ENCODE measurements around the gene P2RY11.

Gene P2RY11

GRCh38 chr19:10093295-10094186 lies 18.0 kb upstream of the P2RY11 start:
- no peak for DNase-seq

GRCh38 chr19:10095622-10095947 lies 15.9 kb upstream of the P2RY11 start:
- DNase-seq: no peak

DNA sequence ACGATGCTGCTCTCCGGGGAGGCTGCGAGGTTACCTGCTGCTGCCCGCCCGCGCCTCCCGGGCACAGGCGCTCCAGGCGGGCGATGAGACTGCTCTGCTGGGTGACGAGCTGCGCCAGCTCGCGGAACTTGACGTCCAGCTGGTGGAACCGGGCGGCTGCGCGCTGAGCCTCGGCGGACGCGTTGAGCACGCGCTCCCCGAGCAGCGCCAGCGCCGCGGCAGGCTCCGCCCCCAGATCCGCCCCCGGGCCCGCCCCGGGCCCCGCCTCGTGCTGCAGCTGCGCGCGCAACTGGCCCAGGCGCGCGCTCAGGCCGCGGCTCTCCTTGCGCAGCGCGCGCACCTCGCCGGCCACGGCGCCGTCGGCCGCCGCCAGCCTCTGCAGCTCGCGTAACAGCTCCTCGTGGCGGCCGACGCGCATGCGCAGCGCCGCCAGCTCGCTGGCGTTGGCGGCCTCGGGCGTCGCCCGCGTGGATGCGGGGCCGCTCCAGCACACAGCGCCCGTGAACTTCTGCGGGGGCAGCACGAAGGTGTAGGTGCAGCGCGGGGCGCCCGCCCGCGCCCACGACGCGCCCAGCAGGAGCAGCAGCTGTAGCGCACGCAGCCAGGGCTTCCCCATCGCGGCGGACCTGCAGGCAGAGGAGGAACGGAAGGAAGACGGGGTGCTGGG lies 15.4 kb upstream of the P2RY11 start:
- peak; percentile 37 for DNase-seq

GRCh38 chr19:10096615-10096963 lies 14.9 kb upstream of the P2RY11 start:
- DNase-seq: no peak

DNA sequence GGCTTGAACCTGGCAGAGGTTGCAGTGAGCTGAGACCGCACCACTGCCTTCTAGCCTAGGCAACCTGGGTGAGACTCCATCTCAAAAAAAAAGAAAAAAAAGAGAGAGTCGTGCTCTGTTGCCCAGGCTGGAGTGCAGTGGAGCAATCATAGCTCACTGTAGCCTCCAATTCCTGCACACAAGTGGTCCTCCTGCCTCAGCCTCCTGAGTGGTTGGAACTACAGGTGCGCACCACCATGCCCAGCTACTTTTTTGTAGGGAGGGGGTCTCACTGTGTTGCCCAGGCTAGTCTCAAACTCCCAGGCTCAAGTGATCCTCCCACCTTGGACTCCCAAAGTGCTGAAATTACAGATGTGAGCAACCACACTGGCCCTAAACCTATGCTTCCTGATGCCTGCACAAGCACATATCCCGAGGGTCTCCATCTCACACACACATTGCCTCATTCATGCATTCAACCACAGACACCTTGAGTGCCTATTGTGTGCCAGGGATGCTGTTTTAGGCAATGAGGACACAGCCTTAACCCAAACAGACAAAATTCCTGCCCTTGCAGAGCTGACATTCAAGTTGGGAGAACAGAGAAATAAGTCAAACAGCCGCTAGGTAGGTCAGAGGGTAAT lies 11.2 kb upstream of the P2RY11 start:
- DNase-seq: no peak

DNA sequence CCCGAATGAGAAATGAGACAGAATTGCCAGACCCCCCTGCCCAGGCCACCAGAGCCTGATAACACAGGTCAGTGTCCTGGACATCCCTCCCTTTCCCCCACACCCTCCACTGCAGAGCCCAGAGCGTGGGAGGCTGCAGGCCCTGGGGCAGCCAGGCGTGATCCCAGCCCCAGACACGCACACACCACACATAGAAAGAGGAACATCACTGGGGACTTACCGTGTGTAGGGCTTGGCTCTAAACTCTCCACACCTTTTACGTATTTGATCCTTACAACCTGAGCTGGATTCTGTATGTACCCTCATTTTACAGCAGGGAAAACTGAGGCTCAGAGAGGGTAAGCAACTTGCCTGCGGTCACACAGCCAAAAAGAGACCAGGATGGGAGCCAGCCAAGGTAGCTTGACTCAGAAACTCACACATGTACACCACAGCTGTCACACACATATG lies 8.7 kb upstream of the P2RY11 start:
- no peak for DNase-seq

- no peak for DNase-seq
These were observed 7.4 kb upstream of the P2RY11 start for GRCh38 chr19:10104130-10104513.

- no peak for DNase-seq
These were observed 6.6 kb upstream of the P2RY11 start for GRCh38 chr19:10104665-10105508.

DNA sequence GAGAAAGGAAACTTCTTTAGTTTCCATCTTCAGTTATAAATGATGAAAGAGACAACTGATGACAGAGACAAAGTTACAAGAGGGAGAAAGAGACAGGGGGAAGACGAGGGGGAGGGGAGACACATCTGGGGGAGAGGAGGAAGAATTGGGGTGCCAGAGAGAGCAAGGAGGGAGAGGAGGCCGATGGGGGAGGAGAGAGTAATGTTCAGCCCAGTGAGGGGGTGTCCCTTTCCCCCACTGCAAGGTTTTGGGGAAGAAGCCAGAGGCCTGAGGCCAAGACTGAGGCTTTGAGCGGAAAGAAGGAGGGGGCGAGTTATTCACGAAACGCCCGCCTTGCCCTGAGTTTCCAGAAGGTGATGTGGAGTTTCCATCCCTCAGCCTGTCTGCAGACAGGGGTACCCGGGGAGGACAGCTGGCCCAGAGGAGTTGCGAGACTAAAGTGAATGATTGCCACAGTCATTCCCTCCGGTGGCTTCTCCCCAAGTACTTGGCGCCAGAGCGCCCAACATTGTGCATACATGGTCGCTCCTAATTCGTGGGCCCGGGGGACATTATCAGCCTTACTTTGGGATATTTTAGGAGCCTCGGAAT lies 5.9 kb upstream of the P2RY11 start:
- no peak for DNase-seq

DNA sequence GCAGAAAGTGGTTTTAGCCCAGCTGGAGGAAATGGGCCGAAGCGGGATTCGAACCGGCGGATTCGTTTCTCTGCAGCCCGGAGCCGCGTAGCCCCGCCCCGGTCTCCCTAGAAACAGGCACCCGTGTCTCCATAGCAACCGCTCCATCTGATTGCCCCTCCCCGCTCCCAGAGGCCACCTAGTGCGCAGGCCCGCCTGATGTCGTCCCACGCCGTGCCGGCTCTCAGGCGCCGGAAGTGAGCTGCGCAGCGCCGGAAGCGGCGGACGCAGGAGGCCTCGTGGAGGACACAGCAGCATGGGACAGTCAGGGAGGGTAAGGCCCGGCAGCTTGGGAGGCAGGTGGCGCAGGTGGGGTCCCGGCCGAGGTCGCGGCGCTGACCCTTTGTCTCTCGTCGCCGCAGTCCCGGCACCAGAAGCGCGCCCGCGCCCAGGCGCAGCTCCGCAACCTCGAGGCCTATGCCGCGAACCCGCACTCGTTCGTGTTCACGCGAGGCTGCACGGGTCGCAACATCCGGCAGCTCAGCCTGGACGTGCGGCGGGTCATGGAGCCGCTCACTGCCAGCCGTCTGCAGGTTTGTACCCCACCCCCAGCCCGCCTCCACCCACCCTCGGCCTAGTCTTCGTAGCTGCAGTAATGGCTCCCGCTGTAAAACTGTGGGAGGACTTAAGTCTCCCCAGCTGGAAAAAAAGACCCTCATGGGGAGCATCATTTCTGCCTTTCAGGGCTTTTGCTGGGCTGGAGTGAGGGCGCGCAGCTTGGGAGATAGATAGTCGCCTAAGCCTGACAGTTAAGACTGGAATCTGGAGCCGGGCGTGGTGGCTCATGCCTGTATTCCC lies 5.2 kb upstream of the P2RY11 start, which contains the start of gene PPAN:
TSS of gene PPAN (plus strand) at position 263 of the 837 bp plus-strand sequence. CDS start at position 296, 33 bp downstream.
- DNase-seq: peak; percentile 87

DNA sequence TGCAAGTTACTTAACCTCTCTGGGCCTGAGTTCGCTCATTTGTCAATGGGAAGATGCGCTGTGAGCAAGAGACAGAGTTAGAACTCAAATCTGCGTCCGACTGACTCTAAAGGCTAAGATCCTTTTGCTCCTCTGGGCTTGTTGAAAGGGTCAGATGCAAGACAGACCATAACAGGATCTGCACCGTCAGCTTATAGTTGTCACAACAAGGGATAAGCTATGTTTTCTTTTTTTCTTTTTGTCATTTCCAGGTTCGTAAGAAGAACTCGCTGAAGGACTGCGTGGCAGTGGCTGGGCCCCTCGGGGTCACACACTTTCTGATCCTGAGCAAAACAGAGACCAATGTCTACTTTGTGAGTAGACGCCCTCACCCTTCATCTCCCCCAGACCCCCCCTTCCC lies 4.2 kb upstream of the P2RY11 start:
- DNase-seq: no peak

- no peak for DNase-seq
These were observed 3.6 kb upstream of the P2RY11 start for GRCh38 chr19:10107817-10108367.

DNA sequence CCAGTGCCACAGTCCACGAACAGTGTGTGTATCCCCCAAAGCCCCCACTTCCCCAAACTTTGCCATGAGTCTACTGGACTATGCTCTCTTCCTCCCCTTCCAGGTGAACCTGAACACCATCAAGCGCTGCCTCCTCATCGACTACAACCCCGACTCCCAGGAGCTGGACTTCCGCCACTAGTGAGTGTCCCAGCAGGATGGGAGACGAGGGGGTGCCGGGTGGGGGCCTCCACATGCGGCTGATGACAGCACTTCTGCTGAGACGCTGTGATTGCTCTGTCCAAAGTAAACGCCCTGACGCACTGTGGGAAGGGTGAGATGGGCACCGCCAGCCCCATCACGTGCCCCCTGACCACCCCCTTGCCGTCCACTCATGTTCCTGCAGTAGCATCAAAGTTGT lies 2.0 kb upstream of the P2RY11 start:
- DNase-seq: no peak

DNA sequence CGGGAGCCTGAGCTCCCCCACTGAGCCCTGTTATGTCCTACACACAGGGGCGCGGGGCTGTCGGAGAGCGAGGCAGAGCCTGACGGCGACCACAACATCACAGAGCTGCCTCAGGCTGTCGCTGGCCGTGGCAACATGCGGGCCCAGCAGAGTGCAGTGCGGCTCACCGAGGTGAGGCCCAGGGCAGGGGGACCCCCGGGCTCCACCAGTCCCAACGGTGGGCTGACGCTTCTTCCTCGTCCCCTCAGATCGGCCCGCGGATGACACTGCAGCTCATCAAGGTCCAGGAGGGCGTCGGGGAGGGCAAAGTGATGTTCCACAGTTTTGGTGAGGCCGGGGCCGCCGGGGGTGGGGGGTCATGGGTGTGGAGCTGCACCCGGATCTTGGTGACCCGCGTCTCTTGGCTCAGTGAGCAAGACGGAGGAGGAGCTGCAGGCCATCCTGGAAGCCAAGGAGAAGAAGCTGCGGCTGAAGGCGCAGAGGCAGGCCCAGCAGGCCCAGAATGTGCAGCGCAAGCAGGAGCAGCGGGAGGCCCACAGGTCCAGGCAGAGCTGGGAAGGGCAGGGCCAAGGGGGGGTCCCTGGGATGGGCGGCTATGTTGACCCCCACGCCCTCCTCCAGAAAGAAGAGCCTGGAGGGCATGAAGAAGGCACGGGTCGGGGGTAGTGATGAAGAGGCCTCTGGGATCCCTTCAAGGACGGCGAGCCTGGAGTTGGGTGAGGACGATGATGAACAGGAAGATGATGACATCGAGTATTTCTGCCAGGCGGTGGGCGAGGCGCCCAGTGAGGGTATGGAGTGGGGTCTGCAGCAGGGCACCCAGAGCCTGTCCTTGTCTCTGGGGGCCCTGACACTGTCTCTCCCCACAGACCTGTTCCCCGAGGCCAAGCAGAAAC lies 1.2 kb upstream of the P2RY11 start:
- DNase-seq: no peak

DNA sequence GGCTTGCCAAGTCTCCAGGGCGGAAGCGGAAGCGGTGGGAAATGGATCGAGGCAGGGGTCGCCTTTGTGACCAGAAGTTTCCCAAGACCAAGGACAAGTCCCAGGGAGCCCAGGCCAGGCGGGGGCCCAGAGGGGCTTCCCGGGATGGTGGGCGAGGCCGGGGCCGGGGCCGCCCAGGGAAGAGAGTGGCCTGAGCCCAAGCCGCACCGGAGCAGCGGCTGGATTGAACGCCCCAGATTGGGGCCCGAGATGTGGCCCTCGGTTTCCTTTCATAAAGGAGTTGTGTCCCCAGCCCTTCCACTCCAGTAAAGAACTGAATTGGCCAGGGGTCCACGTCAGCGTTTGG lies 548 bp upstream of the P2RY11 start:
- no peak for DNase-seq

DNA sequence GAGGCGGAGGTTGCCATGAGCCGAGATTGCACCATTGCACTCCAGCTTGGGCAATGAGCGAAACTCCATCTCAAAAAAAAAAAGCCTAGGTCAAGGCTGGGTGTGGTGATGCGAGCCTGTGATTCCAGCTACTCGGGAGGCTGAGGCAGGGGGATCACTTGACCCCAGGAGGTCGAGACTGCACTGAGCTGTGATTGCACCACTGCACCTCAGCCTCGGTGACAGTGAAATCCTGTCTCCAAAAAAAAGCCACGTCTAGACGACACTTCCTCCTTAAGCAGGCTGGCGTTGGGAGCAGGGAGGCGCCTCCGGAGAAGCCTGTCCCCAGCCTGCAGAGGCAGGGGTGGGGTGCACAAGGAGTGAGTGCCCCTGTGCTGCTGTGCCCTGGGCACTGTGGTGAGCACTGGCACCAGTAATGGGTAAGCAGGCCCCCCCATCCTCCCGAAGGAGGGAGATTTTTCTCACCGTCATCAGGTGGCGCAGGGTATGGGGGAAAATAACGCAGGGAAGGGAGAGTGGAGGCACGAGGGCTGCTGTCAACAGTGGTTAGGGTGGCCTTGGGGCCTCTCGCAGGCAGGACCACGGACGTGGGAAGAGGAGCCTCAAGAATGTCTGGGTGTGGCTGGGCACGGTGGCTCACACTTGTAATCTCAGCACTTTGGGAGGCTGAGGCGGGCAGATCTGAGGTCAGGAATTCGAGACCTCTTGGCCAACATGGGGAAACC lies 706 bp downstream of the P2RY11 start:
- no peak for DNase-seq

DNA sequence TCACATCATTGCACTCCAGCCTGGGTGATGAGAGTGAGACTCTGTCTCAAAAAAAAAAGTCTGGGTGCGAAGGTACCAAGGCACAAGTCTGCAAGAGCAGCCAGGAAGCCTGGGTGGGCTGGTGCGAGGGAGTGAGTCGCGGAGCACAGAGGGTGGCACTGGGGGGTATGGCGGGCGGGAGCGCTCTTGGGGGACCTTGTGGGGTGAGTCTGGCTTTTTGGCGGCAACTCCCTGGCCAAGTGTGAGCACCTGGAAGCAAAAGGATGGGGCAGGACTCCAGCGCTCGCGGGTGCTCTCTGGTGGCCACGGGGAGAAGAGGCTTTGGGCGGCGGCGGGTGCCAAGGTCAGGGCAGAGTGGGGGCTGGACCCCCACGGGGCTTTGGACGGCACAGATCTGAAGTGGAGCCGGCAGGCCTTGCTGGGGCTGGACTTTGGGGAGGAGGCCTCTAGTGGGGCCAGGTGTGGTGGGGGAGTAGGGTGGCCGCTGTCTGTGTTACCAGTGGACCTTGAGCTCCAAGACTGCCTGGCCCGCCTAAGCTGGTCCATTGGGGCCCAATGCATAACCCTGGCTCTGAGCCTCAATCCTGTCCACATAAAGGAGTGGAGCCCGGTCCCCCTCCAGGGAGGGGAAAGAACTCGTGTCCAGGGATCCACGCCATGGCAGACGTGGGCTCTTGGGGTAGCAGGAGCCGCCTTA lies 1.6 kb downstream of the P2RY11 start:
- DNase-seq: no peak

- no peak for DNase-seq
These were observed 2.1 kb downstream of the P2RY11 start for GRCh38 chr19:10113592-10113963.

All from NCI-H748 treated with DMSO at 0.1 percent for 48 hours (cell line).